ENCODE measurements around the gene IGFALS.

The IGFALS gene

GRCh38 chr16:1744338-1744840, 49.1 kb downstream of the IGFALS start:
- H3K36me3 Mint-ChIP-seq (ENCODE audit: low read depth) = peaks cover 11% of the 10 kb centered on the region
- no peak for TF ChIP-seq CTCF (IDR thresholded peaks at IDR 0.05)
- no peak overlapping the region for H3K4me3 Mint-ChIP-seq
- no peak overlapping the region for H3K27ac Mint-ChIP-seq
- no peaks in the 10 kb centered on the region for H3K4me1 Mint-ChIP-seq
- no peaks in the 10 kb centered on the region for H3K27me3 Mint-ChIP-seq (ENCODE audit: low read depth, poor library complexity)
- no peak for DNase-seq
- no peaks in the 10 kb centered on the region for H3K9me3 Mint-ChIP-seq

- Mint-ChIP-seq H3K9me3 (no peaks in the 10 kb centered on the region), H3K4me3 (no peak overlapping the region), H3K27ac (no peak overlapping the region), H3K36me3 (ENCODE audit: low read depth) (peaks cover 7% of the 10 kb centered on the region), H3K27me3 (ENCODE audit: low read depth, poor library complexity) (no peaks in the 10 kb centered on the region), H3K4me1 (no peaks in the 10 kb centered on the region)
- TF ChIP-seq CTCF (IDR thresholded peaks at IDR 0.05) = no peak
- no peak for DNase-seq
Observed at GRCh38 chr16:1743376-1744337, 49.8 kb downstream of the IGFALS start.

- Mint-ChIP-seq H3K36me3 (ENCODE audit: low read depth) (peaks cover 6% of the 10 kb centered on the region), H3K27me3 (ENCODE audit: low read depth, poor library complexity) (no peaks in the 10 kb centered on the region), H3K27ac (no peak overlapping the region), H3K9me3 (no peaks in the 10 kb centered on the region), H3K4me1 (no peaks in the 10 kb centered on the region), H3K4me3 (no peak overlapping the region)
- TF ChIP-seq CTCF (IDR thresholded peaks at IDR 0.05) = no peak
- DNase-seq = no peak
Observed at GRCh38 chr16:1741553-1742165, 51.8 kb downstream of the IGFALS start.

- Mint-ChIP-seq H3K4me3 (no peak overlapping the region), H3K27me3 (ENCODE audit: low read depth, poor library complexity) (no peaks in the 10 kb centered on the region), H3K4me1 (no peaks in the 10 kb centered on the region), H3K36me3 (ENCODE audit: low read depth) (peaks cover 6% of the 10 kb centered on the region), H3K9me3 (no peaks in the 10 kb centered on the region), H3K27ac (no peak overlapping the region)
- no peak for DNase-seq
- no peak for TF ChIP-seq CTCF (IDR thresholded peaks at IDR 0.05)
Observed at GRCh38 chr16:1740781-1741490, 52.6 kb downstream of the IGFALS start.
